ENCODE results near the gene PRDM13.

- TF ChIP-seq, protein P1, sequence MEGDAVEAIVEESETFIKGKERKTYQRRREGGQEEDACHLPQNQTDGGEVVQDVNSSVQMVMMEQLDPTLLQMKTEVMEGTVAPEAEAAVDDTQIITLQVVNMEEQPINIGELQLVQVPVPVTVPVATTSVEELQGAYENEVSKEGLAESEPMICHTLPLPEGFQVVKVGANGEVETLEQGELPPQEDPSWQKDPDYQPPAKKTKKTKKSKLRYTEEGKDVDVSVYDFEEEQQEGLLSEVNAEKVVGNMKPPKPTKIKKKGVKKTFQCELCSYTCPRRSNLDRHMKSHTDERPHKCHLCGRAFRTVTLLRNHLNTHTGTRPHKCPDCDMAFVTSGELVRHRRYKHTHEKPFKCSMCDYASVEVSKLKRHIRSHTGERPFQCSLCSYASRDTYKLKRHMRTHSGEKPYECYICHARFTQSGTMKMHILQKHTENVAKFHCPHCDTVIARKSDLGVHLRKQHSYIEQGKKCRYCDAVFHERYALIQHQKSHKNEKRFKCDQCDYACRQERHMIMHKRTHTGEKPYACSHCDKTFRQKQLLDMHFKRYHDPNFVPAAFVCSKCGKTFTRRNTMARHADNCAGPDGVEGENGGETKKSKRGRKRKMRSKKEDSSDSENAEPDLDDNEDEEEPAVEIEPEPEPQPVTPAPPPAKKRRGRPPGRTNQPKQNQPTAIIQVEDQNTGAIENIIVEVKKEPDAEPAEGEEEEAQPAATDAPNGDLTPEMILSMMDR (IDR thresholded peaks at IDR 0.05): no peak
- TF ChIP-seq POLR2A (IDR thresholded peaks at IDR 0.05): no peak
Observed at GRCh38 chr6:99579781-99580180, 26.9 kb upstream of the PRDM13 start.
